ENCODE data around the gene FNIP2.
"Not testable (repeated sequence)": the region's sequence is repeated elsewhere in the genome, so short reads cannot be mapped to it uniquely, and the experiment has no call there.

The FNIP2 gene

GRCh38 chr4:158884280-158884679, 115.5 kb downstream of the FNIP2 start:
- no peak overlapping the region for H3K4me3 ChIP-seq (replicated peaks; ENCODE audit: low read depth, low read length)
- no peak for TF ChIP-seq CTCF (IDR thresholded peaks at IDR 0.05; ENCODE audit: low read depth, low read length, missing control alignments)
- no peak for DNase-seq (ENCODE audit: extremely low read depth, low read depth)

- no peak for TF ChIP-seq CTCF (IDR thresholded peaks at IDR 0.05; ENCODE audit: low read depth, low read length, missing control alignments)
- DNase-seq (ENCODE audit: extremely low read depth, low read depth), result no peak
- no peak overlapping the region for H3K4me3 ChIP-seq (replicated peaks; ENCODE audit: low read depth, low read length)
These were observed 116.7 kb downstream of the FNIP2 start for GRCh38 chr4:158885564-158885963.

GRCh38 chr4:158890294-158890693, 121.5 kb downstream of the FNIP2 start:
- TF ChIP-seq CTCF (IDR thresholded peaks at IDR 0.05; ENCODE audit: low read depth, low read length, missing control alignments), result no peak
- H3K4me3 ChIP-seq (replicated peaks; ENCODE audit: low read depth, low read length), result no peak overlapping the region
- no peak for DNase-seq (ENCODE audit: extremely low read depth, low read depth)

GRCh38 chr4:158891256-158891655, 122.4 kb downstream of the FNIP2 start:
- no peak for TF ChIP-seq CTCF (IDR thresholded peaks at IDR 0.05; ENCODE audit: low read depth, low read length, missing control alignments)
- no peak overlapping the region for H3K4me3 ChIP-seq (replicated peaks; ENCODE audit: low read depth, low read length)
- DNase-seq (ENCODE audit: extremely low read depth, low read depth), result no peak

- H3K4me3 ChIP-seq (replicated peaks; ENCODE audit: low read depth, low read length), result no peak overlapping the region
- no peak for TF ChIP-seq CTCF (IDR thresholded peaks at IDR 0.05; ENCODE audit: low read depth, low read length, missing control alignments)
- DNase-seq (ENCODE audit: extremely low read depth, low read depth), result no peak
These were observed 126.0 kb downstream of the FNIP2 start for GRCh38 chr4:158894826-158895225.

GRCh38 chr4:158895797-158896576, 127.2 kb downstream of the FNIP2 start:
- DNase-seq (ENCODE audit: extremely low read depth, low read depth), result no peak
- H3K4me3 ChIP-seq (replicated peaks; ENCODE audit: low read depth, low read length), result no peak overlapping the region
- TF ChIP-seq CTCF (IDR thresholded peaks at IDR 0.05; ENCODE audit: low read depth, low read length, missing control alignments), result no peak

GRCh38 chr4:158896577-158897238, 127.9 kb downstream of the FNIP2 start:
- DNase-seq (ENCODE audit: extremely low read depth, low read depth); H3K4me3 ChIP-seq (replicated peaks; ENCODE audit: low read depth, low read length): not testable (repeated sequence)

GRCh38 chr4:158900408-158900807, 131.6 kb downstream of the FNIP2 start:
- not testable (repeated sequence) for DNase-seq (ENCODE audit: extremely low read depth, low read depth); H3K4me3 ChIP-seq (replicated peaks; ENCODE audit: low read depth, low read length)

GRCh38 chr4:158902280-158903078, 133.7 kb downstream of the FNIP2 start:
- not testable (repeated sequence) for H3K4me3 ChIP-seq (replicated peaks; ENCODE audit: low read depth, low read length); DNase-seq (ENCODE audit: extremely low read depth, low read depth)

All from HFF-Myc (cell line).